H9 (cell line): ENCODE measurements around the gene MMS19. TPM values are rescaled to one million over a fixed set of nuclear protein-coding genes. Genes with fewer than 3 reads are reported as not detected.

Experiments
- DNase-seq: peaks from one replicate; pipeline ENCODE4 v3.0.0-alpha.2; 2017
- H2AFZ ChIP-seq: one replicate; pipeline ENCODE4 v1.6.1; 2013; ENCODE audit warnings: mild to moderate bottlenecking, low read length, control low read depth, moderate library complexity
- H2AK5ac ChIP-seq: 2 replicates; pipeline ENCODE4 v1.6.1; 2013; ENCODE audit warnings: low read length, control low read depth, mixed read lengths; ENCODE audit not compliant: insufficient read length
- H2BK120ac ChIP-seq: one replicate; pipeline ENCODE4 v1.6.1; 2013; ENCODE audit warnings: low read depth, mild to moderate bottlenecking, low read length, control low read depth, inconsistent platforms; ENCODE audit not compliant: poor library complexity, severe bottlenecking
- H2BK12ac ChIP-seq: 2 replicates; pipeline ENCODE4 v1.6.1; 2013; ENCODE audit warnings: low read length, control low read depth, mixed read lengths, low read depth; ENCODE audit not compliant: insufficient read length
- H2BK15ac ChIP-seq: 2 replicates; pipeline ENCODE4 v1.6.1; 2013; ENCODE audit warnings: low read depth, low read length, control low read depth
- H2BK20ac ChIP-seq: one replicate; pipeline ENCODE4 v1.6.1; 2013; ENCODE audit warnings: low read depth, mild to moderate bottlenecking, low read length, control low read depth, inconsistent platforms; ENCODE audit not compliant: poor library complexity, severe bottlenecking
- H2BK5ac ChIP-seq: 2 replicates; pipeline ENCODE4 v1.6.1; 2013; ENCODE audit warnings: low read length, control low read depth, mixed read lengths; ENCODE audit not compliant: insufficient read length
- H3K14ac ChIP-seq: 2 replicates; pipeline ENCODE4 v1.6.1; 2013; ENCODE audit warnings: low read length, control low read depth; ENCODE audit not compliant: insufficient read depth
- H3K18ac ChIP-seq: 2 replicates; pipeline ENCODE4 v1.6.1; 2013; ENCODE audit warnings: low read depth, mild to moderate bottlenecking, mixed read lengths, low read length, control low read depth; ENCODE audit not compliant: insufficient read length
- H3K23ac ChIP-seq: 2 replicates; pipeline ENCODE4 v1.6.1; 2013; ENCODE audit warnings: low read length, control low read depth, mixed read lengths, low read depth; ENCODE audit not compliant: insufficient read length
- H3K23me2 ChIP-seq: 2 replicates; pipeline ENCODE4 v1.6.1; 2013; ENCODE audit warnings: low read depth, mild to moderate bottlenecking, mixed read lengths, low read length, control low read depth; ENCODE audit not compliant: insufficient read length, poor library complexity, severe bottlenecking
- H3K27ac ChIP-seq: 2 replicates; pipeline ENCODE4 v1.5.1; 2013; ENCODE audit warnings: low read length, control low read depth, mixed read lengths, low read depth; ENCODE audit not compliant: insufficient read length
- H3K27me3 ChIP-seq: 2 replicates; pipeline ENCODE4 v1.6.1; 2013; ENCODE audit warnings: low read length, control low read depth, inconsistent platforms; ENCODE audit not compliant: insufficient read depth
- H3K4ac ChIP-seq: 2 replicates; pipeline ENCODE4 v1.6.1; 2013; ENCODE audit warnings: low read depth, mild to moderate bottlenecking, control low read depth, inconsistent platforms, low read length, moderate library complexity
- H3K4me1 ChIP-seq: 2 replicates; pipeline ENCODE4 v1.6.1; 2013; ENCODE audit warnings: low read length, control low read depth, inconsistent platforms; ENCODE audit not compliant: insufficient read depth
- H3K4me2 ChIP-seq: 2 replicates; pipeline ENCODE4 v1.6.1; 2013; ENCODE audit warnings: low read length, control low read depth, mixed read lengths; ENCODE audit not compliant: insufficient read length, insufficient read depth
- H3K56ac ChIP-seq: 2 replicates; pipeline ENCODE4 v1.6.1; 2013; ENCODE audit warnings: low read depth, mild to moderate bottlenecking, mixed read lengths, low read length, control low read depth; ENCODE audit not compliant: insufficient read length
- H3K79me1 ChIP-seq: 2 replicates; pipeline ENCODE4 v1.6.1; 2013; ENCODE audit warnings: low read depth, mild to moderate bottlenecking, moderate library complexity, low read length, control low read depth, inconsistent platforms; ENCODE audit not compliant: insufficient read depth, poor library complexity, severe bottlenecking
- H3K79me2 ChIP-seq: 2 replicates; pipeline ENCODE4 v1.6.1; 2013; ENCODE audit warnings: low read length, control low read depth, inconsistent platforms; ENCODE audit not compliant: insufficient read depth
- H3K9ac ChIP-seq: 2 replicates; pipeline ENCODE4 v1.6.1; 2013; ENCODE audit warnings: low read length, control low read depth, mixed read lengths; ENCODE audit not compliant: insufficient read length; ENCODE audit errors: extremely low read depth
- H3K9me3 ChIP-seq: one replicate; pipeline ENCODE4 v1.6.1; 2013; ENCODE audit warnings: low read depth, low read length, inconsistent platforms; ENCODE audit not compliant: control insufficient read depth
- H3T11ph ChIP-seq: one replicate; pipeline ENCODE4 v1.6.1; 2013; ENCODE audit warnings: mild to moderate bottlenecking, low read length, control low read depth, inconsistent platforms
- H4K20me1 ChIP-seq: one replicate; pipeline ENCODE4 v1.6.1; 2013; ENCODE audit not compliant: control insufficient read depth, insufficient read length, insufficient read depth
- H4K5ac ChIP-seq: 2 replicates; pipeline ENCODE4 v1.6.1; 2013; ENCODE audit warnings: low read depth, mild to moderate bottlenecking, mixed read lengths, low read length, control low read depth; ENCODE audit not compliant: insufficient read length
- H4K8ac ChIP-seq: replicated peaks from 2 replicates; pipeline ENCODE4 v1.6.1; 2013; ENCODE audit warnings: low read length, control low read depth, mixed read lengths, low read depth; ENCODE audit not compliant: insufficient read length
- H4K91ac ChIP-seq: 2 replicates; pipeline ENCODE4 v1.6.1; 2013; ENCODE audit warnings: low read depth, mild to moderate bottlenecking, moderate library complexity, mixed read lengths, low read length, control low read depth; ENCODE audit not compliant: insufficient read length
- H3K27ac Mint-ChIP-seq, 3 experiments: 2 replicates in 2 of 3; 3 replicates in 1 of 3; pipeline ENCODE4 v1.8.0; 2020 to 2021; ENCODE audit warnings: mixed read lengths in 3 of 3, mild to moderate bottlenecking in 1 of 3, moderate library complexity in 1 of 3
- H3K27me3 Mint-ChIP-seq: 2 replicates; pipeline ENCODE4 v1.8.0; 2021; ENCODE audit warnings: low read depth, mild to moderate bottlenecking, moderate library complexity, mixed read lengths
- H3K36me3 Mint-ChIP-seq, 3 experiments: 2 replicates in 2 of 3; 3 replicates in 1 of 3; pipeline ENCODE4 v1.8.0; 2020 to 2021; ENCODE audit warnings: low read depth in 3 of 3, mixed read lengths in 3 of 3; ENCODE audit not compliant: insufficient read depth in 1 of 3
- H3K4me1 Mint-ChIP-seq, 2 experiments: 2 replicates each; pipeline ENCODE4 v1.8.0; 2020; ENCODE audit warnings: mixed read lengths in 2 of 2
- H3K4me3 Mint-ChIP-seq, 2 experiments: 2 replicates in 1 of 2; 3 replicates in 1 of 2; pipeline ENCODE4 v1.8.0; 2020 to 2021; ENCODE audit warnings: mild to moderate bottlenecking in 2 of 2, mixed read lengths in 2 of 2, moderate library complexity in 1 of 2
- H3K9me3 Mint-ChIP-seq, 2 experiments: 2 replicates in 1 of 2; 3 replicates in 1 of 2; pipeline ENCODE4 v1.8.0; 2020; ENCODE audit warnings: mild to moderate bottlenecking in 2 of 2, mixed read lengths in 2 of 2, moderate library complexity in 1 of 2
- CTCF ChIP-seq: fragments of 200-600 bp; sonication (generic); conservative IDR thresholded peaks from 3 replicates; pipeline ENCODE4 v1.8.0; 2021; ENCODE audit warnings: antibody characterized with exemption, mild to moderate bottlenecking
- total RNA-seq: library from RNA; stranded (reverse); gene quantifications from 2 replicates; pipeline ENCODE4 v1.2.1, GENCODE V29; 2021

Gene MMS19
- total RNA-seq, 1 experiment from 2014 or later: 102 TPM

GRCh38 chr10:97434055-97434454, 64.2 kb downstream of the MMS19 start:
- peaks cover 4 to 5% of the 10 kb centered on the region in 2 experiments; a peak in 3 of 4 replicates for H3K4me1 Mint-ChIP-seq
- Histone ChIP-seq H2AK5ac (no peak overlapping the region), H2AFZ (no peak overlapping the region), H2BK5ac (no peak overlapping the region), H4K20me1 (no peaks in the 10 kb centered on the region), H3K9me3 (no peaks in the 10 kb centered on the region), H3K23me2 (no peaks in the 10 kb centered on the region), H3K18ac (no peak overlapping the region), H4K5ac (no peak overlapping the region), H3K4ac (no peak overlapping the region), H3T11ph (no peak overlapping the region), H2BK20ac (no peak overlapping the region), H4K91ac (no peak overlapping the region), H3K27me3 (no peaks in the 10 kb centered on the region), H3K79me1 (no peaks in the 10 kb centered on the region), H3K9ac (no peak overlapping the region), H2BK120ac (no peak overlapping the region), H2BK12ac (no peak overlapping the region), H4K8ac (no peak overlapping the region), H3K4me1 (no peaks in the 10 kb centered on the region), H3K14ac (no peak overlapping the region), H3K79me2 (no peaks in the 10 kb centered on the region), H3K23ac (no peak overlapping the region), H3K27ac (no peak overlapping the region), H3K56ac (no peak overlapping the region), H2BK15ac (no peak overlapping the region), H3K4me2 (no peak overlapping the region)
- DNase-seq: no peak
- peak overlapping the region in 1 of 3 experiments; percentile 91; a peak in 3 of 7 replicates for H3K27ac Mint-ChIP-seq
- no peak overlapping the region for H3K4me3 Mint-ChIP-seq
- H3K36me3 Mint-ChIP-seq: peaks cover 34 to 81% (median 67%) of the 10 kb centered on the region in 3 experiments
- H3K27me3 Mint-ChIP-seq: no peaks in the 10 kb centered on the region; the same call in 1 of the 2 replicates
- TF ChIP-seq CTCF: no peak
- no peaks in the 10 kb centered on the region for H3K9me3 Mint-ChIP-seq
